NCI-H748 (cell line): ENCODE measurements around the gene RAMP3.
"Not testable (repeated sequence)": the region's sequence is repeated elsewhere in the genome, so short reads cannot be mapped to it uniquely, and the experiment has no call there.

Source experiments
- DNase-seq: peaks from one replicate; lab custom pipeline; 2025; ENCODE audit not compliant: unreplicated experiment; lab: John Stamatoyannopoulos, UW

The RAMP3 gene

DNA sequence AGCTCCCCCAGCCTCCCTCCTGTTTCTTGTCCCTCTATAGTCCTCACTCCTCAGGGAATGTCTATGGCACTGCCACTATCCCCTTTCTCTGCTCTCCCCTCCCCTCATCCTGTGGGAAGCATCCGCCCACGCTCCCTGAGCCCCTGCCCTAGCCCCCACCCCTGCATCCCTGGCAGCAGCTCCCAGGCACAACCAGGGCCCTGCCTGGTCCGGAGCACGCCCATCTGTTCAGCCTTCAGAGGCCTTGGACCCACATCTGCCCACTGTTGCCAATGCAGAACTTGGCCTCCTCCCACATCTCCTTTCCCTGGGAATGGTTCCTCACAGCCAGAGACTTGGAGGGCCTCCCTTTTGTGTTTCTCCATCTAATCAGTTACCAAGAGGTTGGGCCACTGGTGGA lies 25.7 kb upstream of the RAMP3 start:
- no peak for DNase-seq

DNA sequence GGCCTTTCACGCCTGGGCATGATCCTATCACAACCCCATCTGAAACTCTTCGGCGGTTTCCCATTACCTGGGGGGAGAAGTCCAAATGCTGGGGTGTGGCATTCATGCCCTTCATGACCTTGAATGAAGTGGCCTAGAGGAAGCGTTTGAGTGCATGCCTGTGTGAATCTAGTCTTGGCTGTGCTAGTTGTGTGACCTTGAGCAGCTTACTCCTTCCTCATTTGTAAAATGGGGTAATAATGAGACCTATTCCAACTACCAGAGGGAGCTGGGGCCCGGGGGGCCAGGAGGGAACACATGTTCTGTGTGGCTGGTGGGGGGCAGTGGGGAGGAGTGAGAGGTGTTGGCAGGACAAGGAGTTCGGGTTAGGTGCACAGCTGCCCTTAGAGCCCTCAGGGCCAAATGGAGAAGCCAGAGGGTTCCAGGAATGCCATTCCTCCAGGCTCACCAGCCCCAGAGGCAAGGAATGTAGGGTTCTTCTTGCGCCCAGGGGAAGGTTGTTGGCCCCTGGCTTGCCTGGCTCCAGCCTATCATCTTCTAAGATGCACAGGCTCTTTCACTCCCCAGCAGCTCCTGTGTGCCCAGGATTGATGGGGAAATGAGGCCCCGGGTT lies 24.8 kb upstream of the RAMP3 start:
- DNase-seq, result no peak

DNA sequence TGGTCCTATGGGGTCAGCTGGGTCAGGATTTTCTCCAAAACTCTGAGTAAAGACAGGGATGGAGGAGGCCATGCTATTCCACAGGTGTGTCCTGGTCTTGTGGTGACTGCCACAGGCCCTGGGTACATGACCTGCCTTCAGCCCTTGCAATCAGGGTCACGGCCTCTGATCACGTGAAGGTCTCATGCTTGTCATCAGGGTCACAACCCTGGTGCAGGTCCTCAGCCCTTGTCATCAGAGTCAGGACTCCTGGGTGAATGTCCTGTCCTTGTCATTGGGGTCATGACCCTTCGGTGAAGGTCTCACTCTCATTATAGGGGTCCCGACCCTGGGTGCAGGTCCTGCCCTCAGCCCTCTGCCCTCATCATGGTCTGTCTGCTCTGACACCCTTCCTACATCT lies 24.2 kb upstream of the RAMP3 start:
- DNase-seq, result no peak

DNA sequence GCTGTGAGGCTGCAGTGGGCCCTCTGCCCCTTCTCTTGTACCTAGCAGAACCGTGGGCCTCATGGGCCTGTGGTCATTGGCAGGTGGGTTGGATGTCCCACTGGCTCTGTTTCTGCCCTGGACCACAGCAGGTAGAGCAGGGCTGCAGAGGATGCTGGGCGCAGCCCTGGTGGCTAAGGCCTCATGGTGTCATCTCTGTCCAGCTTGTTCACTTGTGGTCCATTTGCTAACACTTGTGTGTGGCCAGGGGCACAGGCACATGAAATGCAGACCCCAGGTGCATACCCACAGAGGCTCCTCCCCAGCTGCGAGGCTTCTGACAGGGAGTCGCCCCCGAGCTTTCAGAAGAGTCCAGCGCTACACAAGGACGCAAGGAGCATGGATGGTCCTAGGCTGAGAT lies 23.7 kb upstream of the RAMP3 start:
- no peak for DNase-seq

DNA sequence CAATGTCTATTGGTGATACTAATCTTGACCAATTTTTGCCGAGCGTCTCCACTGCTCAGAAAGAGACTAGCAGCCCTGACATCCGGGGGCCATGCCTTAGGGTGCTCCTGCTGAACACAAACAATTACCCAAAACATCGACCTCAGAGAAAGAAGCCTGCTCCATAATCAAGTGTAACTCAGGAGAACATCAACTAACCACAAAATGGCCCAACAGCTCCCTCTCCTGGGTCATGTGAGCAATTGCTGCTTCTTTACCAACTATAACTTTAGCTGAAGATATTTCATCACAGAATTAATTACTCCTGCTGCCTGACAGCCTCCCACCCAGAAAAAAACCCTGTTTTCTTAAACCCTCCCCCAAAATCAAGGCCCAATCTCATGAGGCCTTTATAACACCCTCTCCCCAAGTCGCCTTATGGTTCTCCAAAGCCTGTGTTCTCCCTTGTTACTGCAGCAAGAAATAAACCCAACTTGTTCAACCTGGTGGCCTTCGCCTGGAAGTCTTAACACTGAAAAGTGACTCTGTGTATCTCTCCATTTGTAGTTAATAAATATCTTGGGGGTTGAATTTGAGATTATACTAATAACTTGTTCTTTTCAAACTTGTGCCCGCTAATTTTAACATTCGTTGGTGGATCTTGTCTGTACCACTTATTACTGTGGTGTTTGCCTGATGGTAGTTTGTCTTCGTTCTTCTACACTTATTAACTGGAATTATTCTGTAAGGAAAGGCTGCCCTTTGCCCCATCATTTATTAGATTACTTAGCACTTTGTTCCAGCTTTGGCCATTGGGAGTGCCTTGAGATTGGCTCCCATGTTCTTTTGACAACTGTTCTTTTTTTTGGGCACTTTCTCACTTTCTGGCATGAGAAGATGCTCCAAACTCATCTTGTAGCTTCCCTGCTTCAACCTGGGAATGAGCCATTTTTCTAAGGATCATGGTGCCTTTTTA lies 21.2 kb upstream of the RAMP3 start:
- DNase-seq, result peak; percentile 68

DNA sequence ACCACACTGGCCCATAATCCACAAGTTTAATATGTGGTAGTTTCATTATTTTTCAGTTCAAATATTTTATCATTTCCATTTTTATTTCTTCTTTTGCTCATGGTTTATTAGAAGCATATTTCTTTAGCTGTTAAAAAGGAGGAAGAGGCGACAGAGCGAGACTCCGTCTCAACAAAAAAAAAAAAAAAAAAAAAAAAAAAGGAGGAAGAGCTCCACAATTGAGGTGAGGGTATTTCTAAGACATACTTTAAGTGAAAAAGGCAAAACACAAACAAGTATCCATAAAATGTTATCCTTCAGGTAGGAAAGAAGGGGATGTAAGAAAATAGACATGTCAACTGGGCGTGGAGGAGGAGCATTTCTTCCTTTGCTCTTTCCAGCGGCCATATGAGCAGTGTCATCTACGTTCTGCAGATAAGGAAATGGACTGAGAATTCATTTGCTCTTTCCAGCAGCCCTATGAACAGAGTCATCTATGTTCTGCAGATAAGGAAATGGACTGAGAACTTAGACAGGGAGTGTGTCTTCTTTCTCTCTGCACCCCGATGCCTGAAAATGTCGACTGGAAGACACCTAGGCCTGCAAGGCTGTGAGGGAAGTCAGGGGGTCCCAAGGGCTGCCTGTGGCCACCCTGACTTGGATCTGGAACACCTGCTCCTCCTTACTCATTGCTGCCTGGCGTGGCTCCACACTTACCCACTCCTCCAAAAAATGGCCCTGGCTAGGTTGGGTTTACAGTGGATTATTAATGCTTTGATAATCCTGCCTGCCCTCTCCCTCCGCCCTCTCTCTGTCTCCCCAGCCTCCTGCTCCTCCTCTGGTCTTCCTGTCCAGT lies 18.9 kb upstream of the RAMP3 start:
- no peak for DNase-seq

DNA sequence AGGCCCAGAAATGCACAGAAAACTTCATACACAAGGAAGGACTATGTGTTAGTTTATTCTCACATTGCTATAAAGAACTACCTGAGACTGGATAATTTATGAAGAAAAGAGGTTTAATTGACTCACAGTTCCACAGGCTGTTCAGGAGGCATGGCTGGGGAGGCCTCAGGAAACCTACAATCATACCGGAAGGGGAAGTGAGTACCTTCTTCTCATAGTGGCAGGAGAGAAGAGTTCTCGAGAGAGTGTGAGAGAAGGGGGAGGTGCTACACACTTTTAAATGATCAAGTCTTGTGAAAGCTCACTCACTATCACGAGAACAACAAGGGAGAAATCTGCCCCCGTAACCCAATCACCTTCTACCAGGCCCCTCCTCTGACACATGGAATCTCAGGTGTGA lies 16.8 kb upstream of the RAMP3 start:
- no peak for DNase-seq

DNA sequence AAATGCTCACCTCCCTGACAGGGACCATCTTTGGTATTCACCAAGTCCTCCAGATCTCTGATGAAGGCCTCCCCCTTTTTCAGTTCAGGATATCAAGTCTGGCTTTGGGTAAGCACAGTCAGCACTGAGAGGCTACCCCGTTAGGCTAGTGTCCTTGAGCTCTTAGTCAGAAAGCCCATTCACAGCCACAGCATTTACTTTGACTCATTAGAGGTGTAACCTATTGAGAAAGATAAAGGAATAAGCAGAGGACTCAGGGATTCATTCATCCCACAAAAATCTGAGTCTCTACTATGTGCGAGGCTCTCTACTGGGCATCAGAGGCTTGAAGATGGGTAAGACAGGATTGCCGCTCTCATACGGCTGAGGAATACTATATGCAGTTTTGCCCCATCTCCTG lies 14.0 kb upstream of the RAMP3 start:
- DNase-seq, result no peak

DNA sequence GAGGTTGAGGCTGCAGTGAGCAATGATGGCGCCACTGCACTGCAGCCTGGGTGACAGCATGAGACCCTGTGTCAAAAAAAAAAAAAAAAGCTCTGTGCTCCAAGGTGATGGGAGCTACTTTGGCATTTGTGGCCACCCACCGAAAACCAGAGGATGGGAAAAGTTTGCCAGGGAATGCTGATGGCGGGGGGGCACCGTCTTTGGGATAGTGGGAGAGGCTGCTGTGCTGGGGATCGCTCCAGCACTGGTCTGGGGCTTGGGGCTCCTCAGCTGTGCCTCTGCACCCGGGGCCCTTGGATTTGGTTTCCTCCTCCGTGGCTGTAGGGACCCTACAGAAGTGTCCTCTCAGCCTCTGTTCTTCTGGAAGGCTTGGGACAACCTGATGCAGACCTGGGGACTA lies 11.7 kb upstream of the RAMP3 start:
- DNase-seq, result no peak

DNA sequence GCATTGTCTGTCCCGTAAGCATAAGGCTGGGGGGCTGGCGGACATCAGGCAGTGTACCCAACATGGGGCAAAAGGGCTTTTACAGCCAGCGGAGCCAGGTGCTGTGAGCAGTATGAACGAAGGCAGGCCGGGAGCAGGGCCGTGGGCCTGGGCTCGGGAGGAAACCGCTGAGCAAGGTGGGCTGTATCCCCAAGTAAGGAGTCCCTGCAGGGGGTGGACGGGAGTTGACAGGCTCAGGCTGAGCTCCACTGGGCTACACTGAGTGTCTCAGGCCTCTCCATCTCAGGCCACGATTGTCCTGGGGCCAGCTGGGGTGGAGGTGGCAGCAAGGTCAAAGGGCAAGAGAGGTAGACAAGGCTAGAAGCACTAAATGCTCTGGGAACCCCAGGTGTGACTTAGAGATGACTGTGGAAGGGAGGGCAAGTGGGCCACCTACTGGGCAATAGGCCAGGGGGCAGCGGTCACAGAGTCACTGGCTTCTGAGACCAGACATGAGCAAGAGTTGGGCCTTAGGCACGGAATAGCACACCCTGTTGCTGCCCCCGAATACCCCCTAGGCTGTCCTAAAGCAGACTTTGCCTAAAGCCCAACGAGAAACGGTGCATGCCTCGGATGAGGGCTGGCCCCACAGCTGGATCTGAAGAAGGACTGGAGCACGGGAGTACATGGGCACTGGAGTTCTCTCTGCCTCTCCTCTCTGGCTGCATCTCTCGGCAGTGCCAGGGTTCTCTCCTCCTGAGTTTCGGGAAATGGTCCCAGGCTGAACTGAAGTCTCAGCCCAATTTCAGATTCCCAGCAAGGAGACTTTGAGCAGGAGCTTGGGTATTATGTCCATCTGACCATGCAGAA lies 10.8 kb upstream of the RAMP3 start:
- DNase-seq, result no peak

DNA sequence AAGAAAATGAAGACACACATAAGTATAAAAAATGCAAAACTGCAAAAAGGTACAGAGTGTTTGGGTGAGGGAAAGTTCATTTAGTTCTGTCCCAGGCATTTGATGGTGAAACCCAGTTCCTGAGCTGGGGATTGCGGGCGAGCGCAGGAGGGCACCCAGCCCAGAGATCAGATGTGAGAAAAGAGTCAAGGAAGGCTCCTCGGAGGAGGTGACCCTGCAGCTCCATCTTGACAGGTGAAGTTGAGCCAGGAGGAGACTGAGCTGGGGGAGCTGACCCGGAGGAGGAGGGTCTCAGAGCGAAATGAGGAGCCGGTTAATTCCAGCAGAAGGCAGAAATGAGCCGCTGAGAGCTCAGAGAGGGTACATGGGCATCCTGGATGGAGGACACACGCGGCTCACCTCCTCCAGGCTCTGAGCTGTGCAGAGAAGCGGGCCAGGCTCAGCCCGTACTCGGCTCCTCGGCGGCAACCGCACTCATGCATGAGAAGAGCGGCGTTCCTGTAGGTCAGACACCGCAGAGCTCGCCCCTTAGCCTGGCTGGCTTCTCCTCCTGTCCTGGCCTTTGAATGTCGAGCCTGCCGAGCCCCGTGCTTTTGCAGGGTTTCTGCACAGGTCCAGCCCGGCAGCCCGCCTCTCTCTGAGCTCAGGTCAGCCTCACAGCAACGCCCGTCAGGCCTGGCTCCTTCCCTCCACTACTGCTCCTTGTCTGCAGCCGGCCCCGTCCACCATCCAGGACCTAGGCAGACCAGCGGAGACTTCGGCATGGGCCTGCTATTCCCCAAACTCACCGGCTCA lies 9.5 kb upstream of the RAMP3 start:
- no peak for DNase-seq

DNA sequence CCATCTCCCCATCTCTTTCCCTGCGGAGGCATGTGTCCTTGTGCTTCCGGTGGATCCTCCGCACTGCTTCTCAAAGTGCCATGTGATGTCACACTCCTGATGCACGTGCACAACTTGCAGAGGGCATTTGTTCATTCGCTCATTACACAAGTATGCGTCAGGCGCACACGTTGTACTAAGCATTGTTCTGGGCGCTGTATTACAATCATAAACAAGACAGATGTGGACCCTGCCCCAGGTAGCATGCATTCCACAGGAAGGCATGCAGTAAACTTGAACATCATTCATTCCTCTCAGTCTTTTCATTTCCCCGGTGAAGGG lies 9.0 kb upstream of the RAMP3 start:
- DNase-seq, result no peak

DNA sequence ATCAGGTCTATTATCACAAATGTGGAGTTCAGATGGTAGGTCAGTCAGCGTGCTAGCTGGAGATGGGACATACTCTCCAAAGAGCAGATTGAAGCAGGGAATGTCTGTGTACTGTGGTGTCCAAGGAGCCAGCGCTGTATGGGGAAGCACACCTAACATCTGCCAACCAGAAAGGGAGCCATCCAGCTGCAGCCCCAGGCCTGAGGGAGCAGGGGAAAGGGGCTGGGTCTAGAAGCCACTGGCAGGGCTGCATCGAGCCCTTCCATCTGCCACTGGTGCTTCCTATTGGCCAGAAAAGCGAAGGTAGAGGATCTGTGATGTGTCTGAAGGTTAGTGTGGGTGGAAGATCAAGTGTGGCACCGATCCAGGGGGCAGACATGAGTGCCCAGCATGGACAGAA lies 8.0 kb upstream of the RAMP3 start:
- DNase-seq, result no peak

DNA sequence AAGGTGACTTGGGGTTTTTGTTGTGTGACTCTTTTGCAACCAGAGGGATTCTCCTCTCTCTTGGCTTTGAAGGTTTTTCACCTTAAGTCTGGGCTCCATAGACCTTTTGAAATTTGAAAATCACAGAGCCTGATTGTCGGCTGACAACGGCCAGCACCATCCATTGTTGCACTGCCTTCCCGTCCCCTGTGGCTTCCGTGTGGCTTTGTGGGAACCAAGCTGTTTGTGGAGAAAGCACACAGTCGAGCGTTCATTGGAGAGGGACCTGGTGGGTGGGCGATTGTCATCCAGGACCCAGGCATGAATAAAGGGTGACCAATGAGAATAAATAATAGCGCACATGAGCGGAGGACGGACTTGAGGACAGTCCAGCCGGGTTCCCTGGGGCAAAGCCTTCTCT lies 7.4 kb upstream of the RAMP3 start:
- no peak for DNase-seq

DNA sequence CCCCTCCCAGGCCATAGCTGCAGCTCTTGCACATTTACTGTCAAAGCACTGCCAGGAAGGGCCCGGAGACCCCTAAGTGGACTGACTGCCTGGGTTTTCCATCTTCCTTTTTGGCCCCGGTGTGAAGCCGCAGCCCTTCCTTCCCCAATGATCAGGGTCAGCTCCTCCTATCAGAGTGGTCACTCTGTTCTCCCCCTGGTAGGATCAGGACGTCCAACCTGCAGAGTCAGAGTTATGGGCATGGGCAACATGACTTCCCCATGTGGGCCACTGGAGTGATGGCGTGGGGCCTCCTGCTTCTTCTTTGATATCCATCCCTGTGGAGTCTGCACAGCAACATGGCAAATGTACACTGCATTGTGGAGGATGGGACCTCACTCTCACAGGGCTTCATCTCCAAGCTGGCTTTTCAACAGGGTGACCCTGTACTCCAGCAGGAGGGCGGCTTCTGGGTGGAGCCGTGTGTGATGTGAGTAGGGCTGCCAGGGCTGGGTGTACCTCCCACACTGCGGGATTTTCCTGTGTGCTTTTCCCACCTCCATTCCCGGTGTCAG lies 6.4 kb upstream of the RAMP3 start:
- no peak for DNase-seq

DNA sequence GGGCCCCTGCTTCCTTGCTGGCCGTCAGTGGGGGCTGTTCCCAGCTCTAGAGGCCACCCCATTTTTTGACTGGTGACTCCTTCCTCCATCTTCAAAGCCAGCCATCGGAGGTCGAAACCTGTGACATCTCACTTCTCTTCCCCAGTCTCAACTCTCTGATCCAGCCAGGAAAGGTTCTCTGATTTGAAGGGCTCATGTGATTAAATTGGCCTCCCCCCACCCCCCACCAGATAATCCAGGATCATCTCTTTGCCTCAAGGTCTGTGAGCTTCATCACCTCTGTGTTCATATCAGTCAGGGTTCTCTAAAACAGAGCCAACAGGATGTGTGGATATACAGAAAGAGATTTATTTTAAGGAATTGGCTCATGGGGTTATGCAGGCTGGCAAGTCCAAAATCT lies 5.6 kb upstream of the RAMP3 start:
- no peak for DNase-seq

DNA sequence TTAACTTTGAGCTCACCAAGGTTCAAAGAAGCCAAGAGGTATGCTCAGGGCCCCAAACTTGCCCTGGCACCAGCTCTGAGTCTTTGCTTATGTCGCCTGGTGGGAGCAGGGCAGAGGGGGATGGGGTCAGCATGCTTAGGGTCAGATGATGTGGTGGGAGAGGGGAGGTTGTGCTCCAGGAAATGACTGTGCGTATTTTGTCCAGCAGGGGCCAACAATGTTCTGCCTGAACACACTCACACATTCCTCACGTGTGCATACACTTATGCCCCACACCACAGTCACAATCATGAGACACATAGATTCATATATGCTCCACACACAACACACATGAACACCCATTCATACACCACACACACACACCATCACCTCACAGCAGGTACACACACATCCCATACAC lies 4.4 kb upstream of the RAMP3 start:
- no peak for DNase-seq

DNA sequence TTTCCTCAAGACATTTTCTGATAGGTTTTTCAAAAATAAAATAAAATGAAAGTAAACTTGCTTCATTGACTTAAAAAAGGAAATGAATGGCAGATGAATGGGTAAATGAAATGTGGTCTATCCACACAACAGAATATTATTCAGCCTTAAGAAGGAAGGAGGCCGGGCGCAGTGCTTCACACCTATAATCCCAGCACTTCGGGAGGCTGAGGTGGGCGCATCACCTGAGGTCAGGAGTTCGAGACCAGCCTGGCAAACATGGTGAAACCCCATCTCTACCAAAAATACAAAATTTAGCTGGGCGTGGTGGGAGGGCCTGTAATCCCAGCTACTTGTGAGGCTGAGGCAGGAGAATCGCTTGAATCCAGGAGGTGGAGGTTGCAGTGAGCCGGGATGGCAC lies 3.7 kb upstream of the RAMP3 start:
- DNase-seq, result not testable (repeated sequence)

DNA sequence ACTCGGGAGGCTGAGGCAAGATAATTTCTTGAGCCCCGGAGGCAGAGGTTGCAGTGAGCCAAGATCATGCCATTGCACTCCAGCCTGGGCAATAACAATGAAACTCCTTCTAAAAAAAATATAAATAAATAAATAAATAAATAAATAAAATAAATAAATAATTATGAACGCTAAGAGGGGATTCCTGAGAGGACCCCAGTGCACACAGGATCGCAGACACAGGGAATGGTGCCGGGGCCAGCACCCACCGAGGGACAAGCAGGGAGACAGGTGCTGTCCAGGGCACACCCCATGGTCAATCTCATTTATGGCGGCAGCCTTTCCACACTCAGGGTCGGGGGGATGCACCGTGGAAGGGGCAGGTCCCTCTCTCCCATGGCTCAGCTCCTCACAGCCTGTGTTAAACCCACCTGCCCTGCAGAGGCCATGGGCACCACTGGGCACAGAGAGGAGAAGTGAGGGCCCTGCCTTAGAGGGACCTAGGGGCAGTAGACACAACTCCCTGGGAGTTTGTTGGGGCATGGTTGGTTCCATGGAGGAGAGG lies 2.2 kb upstream of the RAMP3 start:
- no peak for DNase-seq

DNA sequence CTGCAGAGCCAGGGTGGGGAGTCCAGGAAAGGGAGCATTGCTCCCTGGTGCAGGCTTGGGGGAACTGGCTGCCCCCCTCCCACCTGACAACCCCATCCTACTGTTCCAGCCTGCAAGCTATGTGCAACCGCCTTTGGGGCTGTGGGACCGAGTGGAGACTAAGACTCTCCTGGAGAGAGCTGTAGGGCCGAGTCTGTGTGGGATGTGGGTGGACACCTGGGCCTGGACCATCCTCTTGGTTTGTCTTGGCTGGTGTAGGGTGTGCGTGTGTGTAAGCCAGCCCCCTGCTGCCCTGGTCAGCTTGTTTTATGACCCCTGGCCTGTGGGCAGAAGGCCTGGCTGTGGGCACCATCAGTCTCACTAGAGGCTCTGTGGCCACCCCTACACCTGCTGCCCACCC lies 1.6 kb upstream of the RAMP3 start:
- DNase-seq, result no peak
